ENCODE measurements around the gene AURKA. TPM values are rescaled to one million over a fixed set of nuclear protein-coding genes. Genes with fewer than 3 reads are reported as not detected.
"Not testable (repeated sequence)": the region's sequence is repeated elsewhere in the genome, so short reads cannot be mapped to it uniquely, and the experiment has no call there.

AURKA gene
- total and polyA plus RNA-seq, 4 donors, result 0.26 to 2.1 (median 0.76) TPM

DNA sequence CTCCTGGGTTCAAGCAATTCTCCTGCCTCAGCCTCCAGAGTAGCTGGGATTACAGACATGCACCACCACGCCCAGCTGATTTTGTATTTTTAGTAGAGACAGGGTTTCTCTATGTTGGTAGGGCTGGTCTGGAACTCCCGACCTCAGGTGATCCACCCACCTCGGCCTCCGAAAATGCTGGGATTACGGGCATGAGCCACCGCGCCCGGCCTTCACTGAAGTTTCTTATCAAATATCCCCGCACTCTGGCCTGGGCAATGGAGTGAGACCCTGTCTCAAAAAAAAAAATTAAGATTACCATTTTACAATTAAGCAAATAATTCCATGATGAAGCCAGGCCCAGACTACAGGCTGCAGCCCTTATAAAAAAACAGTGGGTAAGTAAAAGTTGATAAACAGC, 1.6 kb downstream of the AURKA start:
- H3K27ac ChIP-seq (ENCODE audit: low read depth in 1 of 2, low read length in 2 of 2); H3K27me3 ChIP-seq (ENCODE audit: control insufficient read depth in 1 of 2, insufficient read depth in 2 of 2, low read length in 1 of 2); H3K4me3 ChIP-seq (ENCODE audit: low read length in 2 of 2); H3K4me1 ChIP-seq (ENCODE audit: control insufficient read depth in 1 of 2, insufficient read depth in 2 of 2, low read length in 2 of 2); ATAC-seq (ENCODE audit: low FRiP score); H3K9me3 ChIP-seq (ENCODE audit: control insufficient read depth, low read length); DNase-seq; H3K36me3 ChIP-seq (ENCODE audit: control insufficient read depth in 1 of 2, insufficient read depth in 2 of 2, low read length in 1 of 2): not testable (repeated sequence)
- WGBS, 2 donors, result 95% methylated on average over 9 of the region's 9 CpGs
- intact Hi-C loops (cut with DNase I), result loop anchor here in 1 of 2 donors (5.0 kb wide), 1 partner anchor 77 kb away; the partner anchor contains the start of gene RTF2

DNA sequence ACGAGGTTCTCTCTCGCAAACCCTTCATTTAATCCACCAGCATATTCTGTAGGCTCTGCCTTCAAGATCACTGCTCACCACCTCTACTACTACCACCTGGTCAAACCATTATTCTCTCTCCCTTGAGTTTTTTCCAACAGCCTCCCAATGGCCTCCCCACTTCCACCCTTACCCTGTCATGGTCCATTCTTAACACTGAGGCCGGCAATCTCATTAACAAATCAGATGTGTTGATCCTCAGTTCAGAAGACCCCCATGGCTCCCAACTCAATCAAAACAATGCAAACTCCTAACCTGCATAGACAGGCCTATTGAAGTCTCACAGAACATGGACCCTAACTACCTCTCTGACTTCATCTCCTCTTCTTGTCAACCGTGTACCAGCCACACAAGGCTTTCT, 2.2 kb downstream of the AURKA start:
- Histone ChIP-seq H3K36me3 (ENCODE audit: control insufficient read depth in 1 of 2, insufficient read depth in 2 of 2, low read length in 1 of 2) (no peaks in the 10 kb centered on the region), H3K9me3 (ENCODE audit: control insufficient read depth, low read length) (no peaks in the 10 kb centered on the region), H3K4me1 (ENCODE audit: control insufficient read depth in 1 of 2, insufficient read depth in 2 of 2, low read length in 2 of 2) (peaks cover 0 to 3% of the 10 kb centered on the region in 2 donors), H3K27me3 (ENCODE audit: control insufficient read depth in 1 of 2, insufficient read depth in 2 of 2, low read length in 1 of 2) (no peaks in the 10 kb centered on the region), H3K27ac (ENCODE audit: low read depth in 1 of 2, low read length in 2 of 2) (no peak overlapping the region), H3K4me3 (ENCODE audit: low read length in 2 of 2) (no peak overlapping the region)
- intact Hi-C loops (cut with DNase I), result loop anchor here in 1 of 2 donors (5.0 kb wide), 1 partner anchor 77 kb away; the partner anchor contains the start of gene RTF2
- WGBS, 2 donors, result 94 to 97% methylated on average over 4 of the region's 4 CpGs
- no peak for DNase-seq
- no peak for ATAC-seq (ENCODE audit: low FRiP score)

DNA sequence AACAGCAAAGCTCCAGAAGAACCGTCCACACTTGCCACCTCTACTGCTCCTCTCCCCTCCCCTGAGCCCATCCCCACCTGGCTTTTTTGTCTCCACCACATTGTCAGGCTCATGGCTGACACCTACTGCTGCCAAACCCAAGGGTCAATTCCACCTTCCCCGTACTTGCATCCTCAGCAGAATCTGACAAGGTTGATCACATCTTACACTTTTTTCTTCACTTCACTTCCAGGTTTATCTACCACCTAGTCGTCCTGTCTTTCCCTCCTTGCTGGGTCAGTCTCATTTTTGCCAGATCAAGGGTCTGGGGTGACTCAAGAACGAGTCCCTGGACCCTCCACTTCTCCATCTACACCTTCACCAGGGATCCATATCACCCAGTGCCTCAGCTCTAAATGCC, 3.1 kb downstream of the AURKA start:
- 92 to 97% methylated on average over 4 of the region's 4 CpGs for WGBS, 2 donors
- ATAC-seq (ENCODE audit: low FRiP score) (no peak), DNase-seq (no peak)
- H3K27me3 ChIP-seq (ENCODE audit: control insufficient read depth in 1 of 2, insufficient read depth in 2 of 2, low read length in 1 of 2), result no peaks in the 10 kb centered on the region
- no peak overlapping the region for H3K27ac ChIP-seq (ENCODE audit: low read depth in 1 of 2, low read length in 2 of 2)
- H3K4me1 ChIP-seq (ENCODE audit: control insufficient read depth in 1 of 2, insufficient read depth in 2 of 2, low read length in 2 of 2), result peaks cover 0 to 3% of the 10 kb centered on the region in 2 donors
- no peak overlapping the region for H3K4me3 ChIP-seq (ENCODE audit: low read length in 2 of 2)
- no peaks in the 10 kb centered on the region for H3K36me3 ChIP-seq (ENCODE audit: control insufficient read depth in 1 of 2, insufficient read depth in 2 of 2, low read length in 1 of 2)
- no peaks in the 10 kb centered on the region for H3K9me3 ChIP-seq (ENCODE audit: control insufficient read depth, low read length)
- intact Hi-C loops (cut with DNase I), result no loop called here

DNA sequence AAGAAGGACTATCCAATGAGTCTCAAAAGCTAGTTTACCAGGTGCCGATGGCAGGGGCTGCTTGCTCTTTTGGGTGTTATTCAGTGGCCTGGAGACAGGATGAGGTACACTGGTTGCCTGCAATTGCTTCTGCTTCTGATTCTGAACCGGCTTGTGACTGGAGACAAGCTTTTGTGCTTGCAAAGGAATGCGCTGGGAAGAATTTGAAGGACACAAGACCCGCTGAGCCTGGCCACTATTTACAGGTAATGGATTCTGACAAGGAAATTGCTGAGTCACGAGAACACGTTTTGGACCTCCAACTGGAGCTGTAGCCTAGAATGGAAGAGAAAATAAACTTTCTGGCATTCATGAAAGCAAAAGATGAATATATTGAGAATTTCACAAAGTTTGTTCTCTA, 5.8 kb downstream of the AURKA start:
- ATAC-seq (ENCODE audit: low FRiP score) (no peak), DNase-seq (no peak)
- 92 to 93% methylated on average over 6 of the region's 6 CpGs for WGBS, 2 donors
- Histone ChIP-seq H3K9me3 (ENCODE audit: control insufficient read depth, low read length) (no peaks in the 10 kb centered on the region), H3K27ac (ENCODE audit: low read depth in 1 of 2, low read length in 2 of 2) (no peak overlapping the region), H3K4me3 (ENCODE audit: low read length in 2 of 2) (no peak overlapping the region), H3K4me1 (ENCODE audit: control insufficient read depth in 1 of 2, insufficient read depth in 2 of 2, low read length in 2 of 2) (no peaks in the 10 kb centered on the region), H3K27me3 (ENCODE audit: control insufficient read depth in 1 of 2, insufficient read depth in 2 of 2, low read length in 1 of 2) (no peaks in the 10 kb centered on the region), H3K36me3 (ENCODE audit: control insufficient read depth in 1 of 2, insufficient read depth in 2 of 2, low read length in 1 of 2) (no peaks in the 10 kb centered on the region)
- intact Hi-C loops (cut with DNase I), result no loop called here

DNA sequence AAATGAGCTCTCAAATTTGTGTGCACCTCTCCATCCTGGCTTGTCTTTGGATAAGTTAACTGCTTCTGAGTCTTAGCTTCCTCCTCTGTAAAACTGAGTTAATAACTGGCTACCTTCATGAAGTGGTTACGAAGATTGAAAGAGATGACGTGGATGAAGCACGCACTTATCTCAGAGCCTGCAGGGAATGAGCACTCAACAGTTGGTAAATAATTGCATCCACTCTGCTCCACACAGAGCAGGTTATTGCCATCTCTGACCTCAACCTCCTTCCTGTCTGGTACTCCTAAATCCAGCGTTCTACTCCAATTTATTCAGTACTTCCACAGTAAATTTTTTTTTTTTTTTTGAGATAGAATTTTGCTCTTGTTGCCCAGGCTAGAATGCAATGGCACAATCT, 6.9 kb downstream of the AURKA start:
- Histone ChIP-seq H3K36me3 (ENCODE audit: control insufficient read depth in 1 of 2, insufficient read depth in 2 of 2, low read length in 1 of 2) (no peaks in the 10 kb centered on the region), H3K9me3 (ENCODE audit: control insufficient read depth, low read length) (no peaks in the 10 kb centered on the region), H3K4me1 (ENCODE audit: control insufficient read depth in 1 of 2, insufficient read depth in 2 of 2, low read length in 2 of 2) (no peaks in the 10 kb centered on the region), H3K4me3 (ENCODE audit: low read length in 2 of 2) (no peak overlapping the region), H3K27me3 (ENCODE audit: control insufficient read depth in 1 of 2, insufficient read depth in 2 of 2, low read length in 1 of 2) (no peaks in the 10 kb centered on the region), H3K27ac (ENCODE audit: low read depth in 1 of 2, low read length in 2 of 2) (no peak overlapping the region)
- ATAC-seq (ENCODE audit: low FRiP score), result no peak
- no peak for DNase-seq
- intact Hi-C loops (cut with DNase I), result no loop called here
- WGBS, 2 donors, result 96% methylated on average over 4 of the region's 4 CpGs

DNA sequence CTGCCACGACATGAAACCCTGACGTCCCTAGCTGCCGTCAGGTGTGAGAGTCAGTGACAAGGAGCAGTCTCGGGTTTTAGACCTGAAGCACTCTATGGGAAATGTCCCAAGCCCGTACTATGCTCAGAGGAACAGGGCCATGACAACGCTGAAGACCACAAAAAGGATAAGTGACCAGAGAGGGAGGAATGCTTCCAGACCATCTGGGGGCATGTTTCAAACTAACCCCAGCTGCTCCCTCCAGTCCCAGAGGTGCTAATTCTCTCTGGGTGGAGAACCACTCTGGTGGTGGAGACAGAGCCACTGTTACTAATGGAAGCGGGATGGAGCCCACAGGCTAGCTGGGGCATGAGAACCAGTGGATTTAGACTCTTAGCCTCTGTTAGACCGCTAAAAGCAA, 8.7 kb downstream of the AURKA start:
- intact Hi-C loops (cut with DNase I), result no loop called here
- 69 to 80% methylated on average over 8 of the region's 8 CpGs for WGBS, 2 donors
- no peaks in the 10 kb centered on the region for H3K4me1 ChIP-seq (ENCODE audit: control insufficient read depth in 1 of 2, insufficient read depth in 2 of 2, low read length in 2 of 2)
- no peaks in the 10 kb centered on the region for H3K9me3 ChIP-seq (ENCODE audit: control insufficient read depth, low read length)
- ATAC-seq (ENCODE audit: low FRiP score) (no peak), DNase-seq (no peak)
- no peak overlapping the region for H3K27ac ChIP-seq (ENCODE audit: low read depth in 1 of 2, low read length in 2 of 2)
- H3K4me3 ChIP-seq (ENCODE audit: low read length in 2 of 2), result no peak overlapping the region
- H3K27me3 ChIP-seq (ENCODE audit: control insufficient read depth in 1 of 2, insufficient read depth in 2 of 2, low read length in 1 of 2), result no peaks in the 10 kb centered on the region
- no peaks in the 10 kb centered on the region for H3K36me3 ChIP-seq (ENCODE audit: control insufficient read depth in 1 of 2, insufficient read depth in 2 of 2, low read length in 1 of 2)

DNA sequence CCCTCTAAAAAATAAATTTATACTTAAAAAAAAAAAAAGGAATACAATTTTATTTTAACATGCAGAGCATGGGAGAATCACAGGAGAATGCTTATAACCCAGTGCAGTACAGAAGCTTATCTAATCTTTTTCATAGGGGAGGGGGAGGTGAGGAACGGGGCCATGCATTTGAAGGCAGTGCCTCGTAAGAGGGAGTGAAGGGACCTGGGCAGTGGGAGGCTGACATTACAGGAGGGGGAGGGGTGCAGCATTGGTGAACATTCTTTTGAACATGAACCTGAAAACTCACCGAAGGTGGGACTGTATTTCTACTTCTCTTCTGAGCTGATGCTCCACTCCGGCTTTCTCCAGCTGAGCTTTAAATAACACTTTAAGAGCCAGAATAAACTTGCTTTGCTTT, 9.3 kb downstream of the AURKA start:
- no peak for DNase-seq
- no peaks in the 10 kb centered on the region for H3K27me3 ChIP-seq (ENCODE audit: control insufficient read depth in 1 of 2, insufficient read depth in 2 of 2, low read length in 1 of 2)
- no peak for ATAC-seq (ENCODE audit: low FRiP score)
- no peak overlapping the region for H3K27ac ChIP-seq (ENCODE audit: low read depth in 1 of 2, low read length in 2 of 2)
- 8 to 13% methylated on average over 4 of the region's 4 CpGs for WGBS, 2 donors
- intact Hi-C loops (cut with DNase I), result no loop called here
- no peaks in the 10 kb centered on the region for H3K36me3 ChIP-seq (ENCODE audit: control insufficient read depth in 1 of 2, insufficient read depth in 2 of 2, low read length in 1 of 2)
- no peaks in the 10 kb centered on the region for H3K4me1 ChIP-seq (ENCODE audit: control insufficient read depth in 1 of 2, insufficient read depth in 2 of 2, low read length in 2 of 2)
- H3K9me3 ChIP-seq (ENCODE audit: control insufficient read depth, low read length), result no peaks in the 10 kb centered on the region
- H3K4me3 ChIP-seq (ENCODE audit: low read length in 2 of 2), result no peak overlapping the region

DNA sequence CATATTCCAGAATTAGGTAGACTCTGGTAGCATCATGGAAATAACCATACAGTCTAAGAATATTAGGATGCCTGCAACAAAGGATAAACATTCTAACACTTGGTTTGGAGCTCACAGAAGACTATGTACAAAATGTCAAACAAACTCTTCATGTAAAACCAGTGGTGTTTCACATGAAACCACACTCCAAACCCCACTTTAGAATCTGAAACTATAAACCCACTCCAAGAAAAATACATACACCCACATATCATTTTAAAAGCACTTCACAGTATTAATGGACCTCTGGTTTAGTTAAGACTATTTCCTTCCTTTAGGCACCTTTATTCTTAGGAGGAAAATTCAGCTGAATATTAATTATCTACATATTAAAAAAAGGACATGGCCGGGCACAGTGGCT, 10.5 kb downstream of the AURKA start:
- Histone ChIP-seq H3K36me3 (ENCODE audit: control insufficient read depth in 1 of 2, insufficient read depth in 2 of 2, low read length in 1 of 2) (no peaks in the 10 kb centered on the region), H3K27me3 (ENCODE audit: control insufficient read depth in 1 of 2, insufficient read depth in 2 of 2, low read length in 1 of 2) (no peaks in the 10 kb centered on the region), H3K9me3 (ENCODE audit: control insufficient read depth, low read length) (no peaks in the 10 kb centered on the region), H3K4me3 (ENCODE audit: low read length in 2 of 2) (no peak overlapping the region), H3K4me1 (ENCODE audit: control insufficient read depth in 1 of 2, insufficient read depth in 2 of 2, low read length in 2 of 2) (no peaks in the 10 kb centered on the region), H3K27ac (ENCODE audit: low read depth in 1 of 2, low read length in 2 of 2) (no peak overlapping the region)
- ATAC-seq (ENCODE audit: low FRiP score), result no peak
- intact Hi-C loops (cut with DNase I), result no loop called here
- DNase-seq, result no peak
- WGBS, 2 donors, result 67 to 80% methylated on average over 1 of the region's 1 CpG

DNA sequence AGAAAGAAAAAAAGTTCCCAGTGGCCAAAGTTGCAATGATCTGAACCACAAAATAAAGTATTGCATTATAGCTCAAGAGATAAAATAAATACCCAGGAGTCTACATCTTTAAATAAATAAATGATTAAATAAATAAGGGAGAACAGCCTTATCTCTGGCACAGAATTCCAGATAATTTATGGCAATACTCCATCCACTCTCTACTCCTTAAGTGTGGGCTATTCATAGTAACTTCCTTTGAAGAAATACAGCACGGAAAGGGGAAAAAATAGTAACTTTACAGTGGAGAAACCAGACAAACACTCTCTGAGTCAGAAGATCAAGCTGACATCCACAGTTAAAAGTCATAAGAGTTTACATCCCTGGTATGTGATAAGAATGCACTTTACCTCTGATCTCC, 11.6 kb downstream of the AURKA start:
- H3K27me3 ChIP-seq (ENCODE audit: control insufficient read depth in 1 of 2, insufficient read depth in 2 of 2, low read length in 1 of 2), result no peaks in the 10 kb centered on the region
- H3K4me1 ChIP-seq (ENCODE audit: control insufficient read depth in 1 of 2, insufficient read depth in 2 of 2, low read length in 2 of 2), result no peaks in the 10 kb centered on the region
- no peaks in the 10 kb centered on the region for H3K9me3 ChIP-seq (ENCODE audit: control insufficient read depth, low read length)
- no peak overlapping the region for H3K27ac ChIP-seq (ENCODE audit: low read depth in 1 of 2, low read length in 2 of 2)
- no peak for DNase-seq
- H3K36me3 ChIP-seq (ENCODE audit: control insufficient read depth in 1 of 2, insufficient read depth in 2 of 2, low read length in 1 of 2), result no peaks in the 10 kb centered on the region
- no peak overlapping the region for H3K4me3 ChIP-seq (ENCODE audit: low read length in 2 of 2)
- WGBS, 2 donors, result 0 to 2% methylated on average over 1 of the region's 1 CpG
- intact Hi-C loops (cut with DNase I), result no loop called here
- ATAC-seq (ENCODE audit: low FRiP score), result no peak

Data from aorta (tissue), 5 donors.